Testis (tissue), 2 donors: ENCODE results near the gene KCNH5.

Experiments
- CTCF ChIP-seq, 3 experiments: fragments of 450-650 bp in 2 of 3; fragments of 200-600 bp in 1 of 3; sonication (generic) in 1 of 3; IDR thresholded peaks; one replicate each; pipeline ENCODE4 v1.5.1; 2016 to 2019; ENCODE audit warnings: antibody characterized with exemption in 3 of 3, mild to moderate bottlenecking in 2 of 3, moderate library complexity in 1 of 3
- POLR2A ChIP-seq: fragments of 450-650 bp; IDR thresholded peaks from one replicate; pipeline ENCODE4 v1.6.1; 2017; ENCODE audit warnings: antibody characterized with exemption, mild to moderate bottlenecking, moderate library complexity

- TF ChIP-seq CTCF (IDR thresholded peaks at IDR 0.05) (no peak), POLR2A (no peak)
Observed at GRCh38 chr14:62956413-62956812, 88.8 kb downstream of the KCNH5 start.
